Gastroesophageal sphincter (tissue), 3 donors: ENCODE data around the gene TTC3.

Experiments
- EP300 ChIP-seq: sonication (generic); formaldehyde crosslinking; IDR thresholded peaks from one replicate; pipeline ENCODE4 v1.6.1; 2017; ENCODE audit warnings: antibody characterized with exemption, mild to moderate bottlenecking
- POLR2A ChIP-seq, 2 donors: fragments of 450-650 bp; IDR thresholded peaks; one replicate each; pipeline ENCODE4 v1.6.1; 2017; ENCODE audit warnings: antibody characterized with exemption in 2 of 2, mild to moderate bottlenecking in 2 of 2, moderate library complexity in 1 of 2
- TF ChIP-seq, protein P1 (sequence below), 4 experiments: fragments of 200-600 bp in 2 of 4; fragments of 450-650 bp in 2 of 4; sonication (generic) in 1 of 4; IDR thresholded peaks; one replicate each; pipeline ENCODE4 v1.5.1; 2017 to 2019; ENCODE audit warnings: antibody characterized with exemption in 4 of 4, mild to moderate bottlenecking in 2 of 4, moderate library complexity in 2 of 4

DNA sequence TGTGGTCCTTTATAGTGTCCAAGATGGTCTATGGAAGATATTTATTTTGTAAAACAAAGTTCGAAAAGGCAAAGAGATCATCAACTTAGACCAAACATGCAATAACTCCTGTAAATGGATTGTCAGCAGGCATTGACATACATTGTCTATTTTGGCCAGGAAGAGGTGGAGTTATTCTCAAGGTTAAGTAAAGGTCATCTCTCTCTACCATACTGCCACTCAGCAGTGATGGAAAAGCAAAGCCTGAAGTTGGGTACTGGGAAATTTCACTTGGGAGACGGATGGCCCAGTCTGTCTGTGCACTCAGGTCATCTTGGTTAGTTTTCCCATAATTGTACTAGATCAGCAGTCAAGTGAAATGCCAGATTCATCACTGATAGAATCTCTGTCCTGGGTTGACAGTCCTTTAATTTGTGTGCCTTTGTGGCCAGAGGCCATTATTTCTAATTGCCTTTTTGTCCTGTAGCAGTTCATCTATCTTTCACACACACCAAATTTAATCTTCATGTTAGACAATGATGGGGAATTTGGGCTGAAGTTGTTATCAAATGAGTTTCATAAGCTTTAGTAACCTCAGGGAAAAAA, 17.7 kb upstream of the TTC3 start:
- TF ChIP-seq, protein P1, sequence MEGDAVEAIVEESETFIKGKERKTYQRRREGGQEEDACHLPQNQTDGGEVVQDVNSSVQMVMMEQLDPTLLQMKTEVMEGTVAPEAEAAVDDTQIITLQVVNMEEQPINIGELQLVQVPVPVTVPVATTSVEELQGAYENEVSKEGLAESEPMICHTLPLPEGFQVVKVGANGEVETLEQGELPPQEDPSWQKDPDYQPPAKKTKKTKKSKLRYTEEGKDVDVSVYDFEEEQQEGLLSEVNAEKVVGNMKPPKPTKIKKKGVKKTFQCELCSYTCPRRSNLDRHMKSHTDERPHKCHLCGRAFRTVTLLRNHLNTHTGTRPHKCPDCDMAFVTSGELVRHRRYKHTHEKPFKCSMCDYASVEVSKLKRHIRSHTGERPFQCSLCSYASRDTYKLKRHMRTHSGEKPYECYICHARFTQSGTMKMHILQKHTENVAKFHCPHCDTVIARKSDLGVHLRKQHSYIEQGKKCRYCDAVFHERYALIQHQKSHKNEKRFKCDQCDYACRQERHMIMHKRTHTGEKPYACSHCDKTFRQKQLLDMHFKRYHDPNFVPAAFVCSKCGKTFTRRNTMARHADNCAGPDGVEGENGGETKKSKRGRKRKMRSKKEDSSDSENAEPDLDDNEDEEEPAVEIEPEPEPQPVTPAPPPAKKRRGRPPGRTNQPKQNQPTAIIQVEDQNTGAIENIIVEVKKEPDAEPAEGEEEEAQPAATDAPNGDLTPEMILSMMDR (IDR thresholded peaks at IDR 0.05), result no peak
- TF ChIP-seq POLR2A (IDR thresholded peaks at IDR 0.05) (no peak), EP300 (no peak)
